Smooth muscle cell of the brain vasculature (primary cell): ENCODE measurements around the gene TMSB4X.
"Not testable (repeated sequence)": the region's sequence is repeated elsewhere in the genome, so short reads cannot be mapped to it uniquely, and the experiment has no call there.

Experiments
- DNase-seq: peaks from one replicate; pipeline ENCODE4 v3.0.0-alpha.2; 2012; ENCODE audit warnings: low read depth, low spot score

TMSB4X gene

GRCh38 chrX:12975991-12976558 is 1.2 kb downstream of the TMSB4X start:
- no peak for DNase-seq

GRCh38 chrX:12976819-12977732 is 2.2 kb downstream of the TMSB4X start:
- not testable (repeated sequence) for DNase-seq

GRCh38 chrX:12977761-12978204 is 2.9 kb downstream of the TMSB4X start:
- no peak for DNase-seq

GRCh38 chrX:12978205-12979025 is 3.5 kb downstream of the TMSB4X start:
- DNase-seq, result no peak

- no peak for DNase-seq
Observed at GRCh38 chrX:12979026-12979607, 4.2 kb downstream of the TMSB4X start.

GRCh38 chrX:12979616-12980015 is 4.7 kb downstream of the TMSB4X start:
- DNase-seq, result no peak

GRCh38 chrX:12980039-12980438 is 5.1 kb downstream of the TMSB4X start:
- DNase-seq, result not testable (repeated sequence)

GRCh38 chrX:12981880-12982279 is 7.0 kb downstream of the TMSB4X start:
- DNase-seq, result no peak

- DNase-seq, result no peak
Observed at GRCh38 chrX:12984603-12985319, 9.9 kb downstream of the TMSB4X start.

- DNase-seq, result no peak
Observed at GRCh38 chrX:12985331-12985730, 10.4 kb downstream of the TMSB4X start.

- DNase-seq, result no peak
Observed at GRCh38 chrX:12986164-12986779, 11.4 kb downstream of the TMSB4X start.

- DNase-seq, result no peak
Observed at GRCh38 chrX:12986886-12987285, 12.0 kb downstream of the TMSB4X start.

- no peak for DNase-seq
Observed at GRCh38 chrX:12987340-12987739, 12.4 kb downstream of the TMSB4X start.

GRCh38 chrX:12987900-12988594 is 13.1 kb downstream of the TMSB4X start:
- no peak for DNase-seq

GRCh38 chrX:12988797-12989196 is 13.9 kb downstream of the TMSB4X start:
- DNase-seq, result no peak

- DNase-seq, result no peak
Observed at GRCh38 chrX:12989461-12989860, 14.6 kb downstream of the TMSB4X start.

- DNase-seq, result no peak
Observed at GRCh38 chrX:12991575-12991974, 16.7 kb downstream of the TMSB4X start.

GRCh38 chrX:12992544-12993118 is 17.7 kb downstream of the TMSB4X start:
- no peak for DNase-seq

GRCh38 chrX:12993826-12994225 is 18.9 kb downstream of the TMSB4X start:
- no peak for DNase-seq

- DNase-seq, result no peak
Observed at GRCh38 chrX:12994321-12994720, 19.4 kb downstream of the TMSB4X start.
